NCI-H1092 (cell line): ENCODE measurements around the gene VSIG2.

Experiments
- DNase-seq: peaks from one replicate; lab custom pipeline; 2025; lab: John Stamatoyannopoulos, UW

Gene VSIG2

GRCh38 chr11:124724979-124725718, 26.9 kb downstream of the VSIG2 start:
- DNase-seq, result no peak

GRCh38 chr11:124722176-124722575, 29.9 kb downstream of the VSIG2 start:
- DNase-seq, result no peak

- no peak for DNase-seq
Measured at GRCh38 chr11:124719534-124719933, 32.5 kb downstream of the VSIG2 start.

- DNase-seq, result no peak
Measured at GRCh38 chr11:124718801-124719200, 33.3 kb downstream of the VSIG2 start.

GRCh38 chr11:124717786-124718651, 34.0 kb downstream of the VSIG2 start:
- DNase-seq, result no peak

- DNase-seq, result no peak
Measured at GRCh38 chr11:124717421-124717785, 34.7 kb downstream of the VSIG2 start.

GRCh38 chr11:124716591-124716990, 35.5 kb downstream of the VSIG2 start:
- no peak for DNase-seq

- DNase-seq, result no peak
Measured at GRCh38 chr11:124712392-124712791, 39.7 kb downstream of the VSIG2 start.

GRCh38 chr11:124707829-124708228, 44.2 kb downstream of the VSIG2 start:
- no peak for DNase-seq

- DNase-seq, result no peak
Measured at GRCh38 chr11:124700028-124700427, 52.0 kb downstream of the VSIG2 start.

- DNase-seq, result no peak
Measured at GRCh38 chr11:124699547-124699946, 52.5 kb downstream of the VSIG2 start.
